ENCODE results near the gene TMEM208.

TMEM208 gene

DNA sequence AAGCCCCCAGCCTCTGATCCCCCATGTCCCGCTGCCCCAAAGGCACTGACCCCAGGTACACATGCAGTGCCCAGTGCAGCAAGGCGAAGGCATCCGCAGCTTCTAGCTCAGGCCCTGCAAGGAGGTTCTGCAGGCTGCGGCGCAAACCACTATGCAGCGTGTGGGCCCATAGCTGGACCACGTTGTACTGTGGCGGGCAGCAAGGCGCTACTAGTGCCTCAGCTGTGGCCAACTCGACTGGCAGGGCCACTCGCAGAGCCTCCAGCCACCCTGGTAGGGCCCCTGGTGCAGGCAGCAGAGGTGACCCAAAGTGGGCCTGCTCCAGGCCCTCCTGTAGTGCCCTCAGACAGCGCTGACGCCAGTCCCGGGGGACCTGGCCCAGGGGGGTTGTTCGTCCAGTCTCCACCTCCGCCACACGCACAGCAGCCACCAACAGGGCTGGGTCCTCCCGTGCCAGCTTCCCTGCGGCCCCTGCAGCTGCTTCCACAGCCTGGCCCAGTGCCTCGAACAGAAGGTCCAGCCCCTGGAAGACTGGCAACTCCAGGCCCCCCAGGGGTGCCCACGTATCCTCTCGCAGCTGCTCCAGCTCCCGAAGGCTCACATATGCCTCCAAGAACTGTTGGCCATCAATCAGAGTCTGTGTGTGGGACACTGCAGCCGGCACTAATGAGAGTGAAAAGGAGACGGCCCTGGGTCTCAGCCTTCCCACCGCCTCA is 39.6 kb upstream of the TMEM208 start:
- TF ChIP-seq, protein P1, sequence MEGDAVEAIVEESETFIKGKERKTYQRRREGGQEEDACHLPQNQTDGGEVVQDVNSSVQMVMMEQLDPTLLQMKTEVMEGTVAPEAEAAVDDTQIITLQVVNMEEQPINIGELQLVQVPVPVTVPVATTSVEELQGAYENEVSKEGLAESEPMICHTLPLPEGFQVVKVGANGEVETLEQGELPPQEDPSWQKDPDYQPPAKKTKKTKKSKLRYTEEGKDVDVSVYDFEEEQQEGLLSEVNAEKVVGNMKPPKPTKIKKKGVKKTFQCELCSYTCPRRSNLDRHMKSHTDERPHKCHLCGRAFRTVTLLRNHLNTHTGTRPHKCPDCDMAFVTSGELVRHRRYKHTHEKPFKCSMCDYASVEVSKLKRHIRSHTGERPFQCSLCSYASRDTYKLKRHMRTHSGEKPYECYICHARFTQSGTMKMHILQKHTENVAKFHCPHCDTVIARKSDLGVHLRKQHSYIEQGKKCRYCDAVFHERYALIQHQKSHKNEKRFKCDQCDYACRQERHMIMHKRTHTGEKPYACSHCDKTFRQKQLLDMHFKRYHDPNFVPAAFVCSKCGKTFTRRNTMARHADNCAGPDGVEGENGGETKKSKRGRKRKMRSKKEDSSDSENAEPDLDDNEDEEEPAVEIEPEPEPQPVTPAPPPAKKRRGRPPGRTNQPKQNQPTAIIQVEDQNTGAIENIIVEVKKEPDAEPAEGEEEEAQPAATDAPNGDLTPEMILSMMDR (IDR thresholded peaks at IDR 0.05; ENCODE audit: insufficient read depth, missing control alignments): no peak
- DNase-seq (ENCODE audit: insufficient read length, low spot score): no peak
- no peak for FAIRE-seq

DNA sequence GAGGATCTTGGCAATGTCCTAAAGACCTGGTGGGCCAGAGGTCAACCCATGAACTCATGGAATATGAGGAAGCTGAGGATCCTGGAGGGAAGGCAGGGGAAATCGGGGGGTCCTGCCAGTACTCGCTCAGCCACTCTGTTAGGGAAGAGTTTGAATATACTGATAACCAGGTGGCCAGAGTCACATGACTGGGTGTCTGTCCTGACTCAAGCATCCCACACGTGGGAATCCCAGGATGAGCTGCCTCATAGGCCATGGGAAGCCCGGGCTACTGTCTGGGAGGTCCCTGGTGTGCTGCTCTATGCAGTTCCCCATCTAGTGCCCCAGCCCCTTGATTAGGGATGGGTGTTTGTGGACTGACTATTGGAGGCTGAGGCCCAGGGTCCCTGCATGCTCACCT is 38.6 kb upstream of the TMEM208 start:
- no peak for FAIRE-seq
- TF ChIP-seq, protein P1 (IDR thresholded peaks at IDR 0.05; ENCODE audit: insufficient read depth, missing control alignments): no peak
- no peak for DNase-seq (ENCODE audit: insufficient read length, low spot score)

DNA sequence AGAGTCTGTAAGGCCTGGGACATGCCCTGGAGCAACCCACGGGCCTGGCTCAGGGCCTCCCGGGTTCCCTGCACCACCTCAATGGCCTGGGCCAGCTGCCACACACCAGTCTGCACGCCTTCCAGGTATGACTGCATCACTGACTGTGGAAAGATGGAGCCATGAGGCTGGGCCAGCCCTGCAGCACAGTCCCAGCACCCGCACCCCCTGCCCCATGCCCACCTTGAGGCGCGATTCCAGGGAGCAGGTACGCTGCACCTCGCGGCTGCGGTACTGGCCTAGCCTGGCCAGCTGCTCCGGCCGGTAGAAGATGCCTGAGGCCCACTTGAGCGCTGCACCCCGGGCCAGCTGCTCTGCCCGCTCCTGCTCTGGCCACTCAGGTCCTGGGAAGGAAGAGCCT is 38.1 kb upstream of the TMEM208 start:
- no peak for FAIRE-seq
- TF ChIP-seq, protein P1 (IDR thresholded peaks at IDR 0.05; ENCODE audit: insufficient read depth, missing control alignments): no peak
- DNase-seq (ENCODE audit: insufficient read length, low spot score): no peak

DNA sequence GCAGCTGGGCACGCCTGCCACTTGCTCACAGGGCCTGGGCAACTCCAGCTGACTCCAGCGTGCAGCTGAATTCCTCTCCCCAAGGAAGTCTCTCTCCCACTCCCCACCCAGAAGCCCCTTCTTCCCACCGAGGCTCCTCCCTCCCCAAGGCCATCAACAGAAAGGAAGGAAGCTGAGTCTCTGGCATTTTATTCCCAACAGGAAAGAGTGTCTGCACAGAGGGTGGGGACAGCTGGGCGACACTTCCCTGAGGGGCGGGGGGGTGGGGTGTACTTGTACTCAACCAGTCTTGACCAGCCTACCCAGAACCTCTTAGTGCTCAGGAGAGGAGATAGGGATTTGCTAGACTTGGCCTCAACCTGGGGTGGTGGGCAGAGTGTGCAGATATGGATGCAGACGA is 36.9 kb upstream of the TMEM208 start, which contains the start of gene EXOC3L1:
Gene EXOC3L1 (minus strand): TSS at position 96 of the 400 bp plus-strand sequence. CDS start 460 bp downstream, outside the sequence.
- FAIRE-seq: no peak
- TF ChIP-seq, protein P1 (IDR thresholded peaks at IDR 0.05; ENCODE audit: insufficient read depth, missing control alignments): no peak
- no peak for DNase-seq (ENCODE audit: insufficient read length, low spot score)

DNA sequence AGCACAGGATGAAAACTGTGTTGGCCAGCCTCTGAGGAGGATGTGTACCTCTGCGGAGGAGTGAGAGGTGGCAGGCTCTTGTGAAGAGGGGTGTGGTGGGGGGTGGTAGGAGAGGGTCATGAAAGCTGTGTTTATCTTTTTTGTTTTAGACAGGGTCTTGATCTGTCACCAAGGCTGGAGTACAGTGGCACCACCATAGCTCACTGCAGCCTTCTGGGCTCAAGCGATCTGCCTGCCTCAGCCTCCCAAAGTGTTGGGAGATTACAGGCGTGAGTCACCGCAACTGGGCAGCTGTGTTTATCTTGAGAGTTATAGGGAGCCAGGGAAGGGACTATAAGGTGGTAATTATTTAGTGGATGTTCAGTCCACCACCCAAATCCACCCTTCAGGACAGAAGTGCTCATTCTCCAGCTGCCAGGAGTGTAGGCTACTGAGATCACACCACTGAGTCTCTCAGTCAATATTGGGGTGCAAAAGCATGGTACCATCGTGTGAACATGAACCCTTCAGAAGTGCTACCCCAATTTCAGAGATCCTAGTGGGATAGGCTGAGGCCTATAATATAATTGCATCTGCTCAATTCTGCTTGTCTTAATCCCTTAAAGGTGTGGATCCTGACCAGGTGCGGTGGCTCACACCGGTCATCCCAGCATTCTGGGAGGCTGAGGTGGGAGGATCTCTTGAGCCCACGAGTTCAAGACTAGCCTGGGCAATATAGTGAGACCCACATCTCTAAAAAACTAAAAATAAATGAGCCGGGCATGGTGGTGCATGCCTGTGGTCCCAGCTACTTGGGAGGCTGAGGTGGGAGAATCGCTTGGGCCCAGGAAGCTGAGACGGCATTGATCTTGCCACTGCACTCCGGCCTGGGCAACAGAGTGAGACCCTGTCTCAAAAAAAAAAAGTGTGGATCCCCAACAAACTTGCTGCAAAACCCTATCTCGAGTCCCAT is 36.2 kb upstream of the TMEM208 start:
- DNase-seq (ENCODE audit: insufficient read length, low spot score): no peak
- no peak for FAIRE-seq
- TF ChIP-seq, protein P1 (IDR thresholded peaks at IDR 0.05; ENCODE audit: insufficient read depth, missing control alignments): no peak

DNA sequence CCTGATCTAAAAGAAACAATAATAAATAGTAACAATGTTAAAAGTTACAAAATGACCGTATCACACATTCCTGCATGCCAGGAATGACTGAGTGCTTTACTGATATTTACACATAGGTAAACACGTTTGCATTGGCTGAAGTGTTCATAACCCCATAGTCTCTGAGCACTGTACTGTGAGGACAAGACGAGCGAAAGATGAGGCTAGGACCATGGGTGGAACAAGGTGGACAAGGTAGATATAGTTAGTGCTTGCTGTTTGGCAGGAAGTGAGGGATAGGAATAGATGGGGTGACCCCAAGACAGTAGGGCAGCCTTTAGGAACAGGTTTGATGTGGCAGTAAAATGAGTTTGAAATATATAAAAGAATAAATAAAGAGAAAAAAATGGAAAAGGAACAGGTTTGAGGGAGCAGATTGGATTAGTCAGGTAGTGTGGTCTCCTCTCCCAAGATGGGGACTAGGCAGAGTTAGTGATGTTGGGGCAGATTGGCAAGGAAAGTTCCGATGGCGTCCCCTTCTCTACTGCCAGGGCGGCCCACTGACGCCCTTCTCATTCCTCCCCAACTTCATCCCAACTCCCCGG is 35.4 kb upstream of the TMEM208 start:
- FAIRE-seq (no peak), DNase-seq (ENCODE audit: insufficient read length, low spot score) (no peak)
- TF ChIP-seq, protein P1 (IDR thresholded peaks at IDR 0.05; ENCODE audit: insufficient read depth, missing control alignments): no peak

All from D721Med (cell line).